GM20431 (cell line): Measurements from ENCODE around the gene SMARCD1.

ENCODE experiments used
- in situ Hi-C: fragments of 300-500 bp; cut with MseI, MboI; formaldehyde crosslinking; loops from one replicate; pipeline ENCODE4 v1.15.0; 2020; ENCODE audit warnings: low sequenced_read_pairs; ENCODE audit not compliant: unreplicated experiment

SMARCD1 gene

DNA sequence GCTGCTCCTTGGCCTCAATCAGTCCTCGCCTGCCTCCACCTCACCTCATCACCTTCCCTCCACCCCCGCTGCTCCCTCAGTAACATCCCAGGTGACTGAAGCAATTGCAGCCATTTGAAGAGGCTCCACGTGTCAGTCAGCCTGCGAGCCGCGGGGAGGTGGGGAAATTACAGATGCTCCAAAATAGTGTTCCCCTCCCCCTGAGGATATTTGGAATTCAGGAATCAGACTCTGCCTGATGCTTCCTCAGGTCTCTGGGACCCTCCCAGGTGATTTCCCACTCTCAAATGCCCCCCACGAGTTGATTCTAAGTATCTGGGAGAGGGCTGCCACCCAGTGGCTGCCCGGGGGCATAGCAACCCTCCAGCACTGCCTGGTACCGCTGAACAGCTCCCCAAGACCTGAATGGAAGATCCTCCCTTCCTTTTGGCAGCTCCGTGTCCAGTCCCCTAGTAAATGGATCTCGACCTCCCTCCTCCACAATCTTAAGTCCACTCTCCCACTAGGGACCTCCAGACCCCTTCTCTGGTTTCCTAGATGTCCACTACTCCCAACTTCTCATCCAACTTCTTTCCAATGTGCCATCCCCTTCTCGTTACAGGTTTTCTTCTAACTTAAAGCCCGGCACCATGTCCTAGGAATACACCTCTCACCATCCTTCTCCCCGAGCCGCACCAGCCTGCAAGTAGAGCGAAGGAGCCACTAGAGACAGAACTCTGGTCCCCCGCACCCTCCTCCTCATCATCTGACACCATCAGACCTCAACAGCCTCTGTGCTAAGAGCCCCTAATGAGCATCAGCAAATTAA lies 29.1 kb upstream of the SMARCD1 start:
- in situ Hi-C loops = loop anchor here (10.0 kb wide), 1 partner anchor 81 kb away; the partner anchor contains the start of gene AQP6

DNA sequence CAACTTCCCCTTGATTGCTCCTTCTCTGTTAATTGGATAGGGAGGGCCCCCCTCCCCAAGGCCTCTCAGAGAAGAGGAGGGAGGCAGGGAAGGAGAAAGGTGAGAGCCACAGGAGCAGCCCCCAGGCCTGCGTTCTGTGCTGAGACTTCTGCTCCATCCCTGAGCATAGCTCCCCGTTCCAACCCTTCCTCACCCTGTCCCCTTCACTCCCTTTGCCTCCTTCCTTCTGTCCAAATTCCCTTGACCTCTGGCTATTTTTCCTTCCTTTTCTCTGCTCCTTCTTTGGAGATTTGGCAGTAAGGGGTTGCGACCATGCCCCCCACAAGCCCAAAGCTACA lies 28.5 kb upstream of the SMARCD1 start:
- in situ Hi-C loops = loop anchor here (10.0 kb wide), 1 partner anchor 82 kb away; the partner anchor contains the start of gene AQP6

DNA sequence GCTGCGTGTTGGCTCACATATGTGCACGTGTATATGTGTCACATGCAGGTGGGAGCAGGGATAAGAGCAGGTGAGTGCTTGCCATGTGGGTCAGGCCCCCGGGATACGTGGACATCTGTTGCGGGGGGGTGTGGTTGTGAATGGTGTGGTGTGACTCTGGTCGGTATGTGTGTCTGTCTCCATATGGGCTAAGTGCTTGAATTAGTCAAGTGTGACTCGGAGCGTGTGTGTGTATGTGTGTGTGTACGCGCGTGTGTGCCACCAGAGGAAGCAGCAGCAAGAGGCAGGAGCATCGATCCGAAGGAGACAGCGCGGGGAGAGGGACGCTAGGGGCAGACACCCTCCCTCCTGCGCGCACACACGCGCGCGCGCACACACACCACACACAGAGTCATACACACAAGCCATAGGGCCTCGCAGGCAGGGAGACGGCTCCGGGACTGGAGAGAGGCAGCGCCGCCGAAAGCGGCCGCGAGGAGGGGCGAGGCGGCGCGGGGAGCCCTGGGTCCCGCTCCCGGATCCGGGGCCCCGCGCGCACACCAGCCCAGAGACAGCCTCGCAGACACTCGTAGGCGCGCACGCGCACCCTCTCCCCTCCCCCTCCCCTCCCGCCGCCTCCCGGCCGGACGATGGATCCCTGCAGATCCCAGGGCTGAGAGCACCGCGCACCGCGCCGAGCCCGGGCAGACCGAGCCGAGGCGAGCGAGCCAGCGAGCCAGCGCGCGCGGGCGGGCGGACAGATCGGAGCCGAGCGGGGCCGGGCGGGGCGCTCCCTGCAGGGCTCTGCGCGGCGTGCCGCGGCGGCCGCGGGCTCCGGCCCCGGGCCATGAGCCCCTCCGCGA lies 27.9 kb upstream of the SMARCD1 start, which contains the start of gene ASIC1:
ASIC1 (plus strand) TSS at position 597 of the 842 bp plus-strand sequence. CDS start 1,171 bp downstream, outside the sequence.
- in situ Hi-C loops = loop anchor here (10.0 kb wide), 1 partner anchor 82 kb away; the partner anchor contains the start of gene AQP6

DNA sequence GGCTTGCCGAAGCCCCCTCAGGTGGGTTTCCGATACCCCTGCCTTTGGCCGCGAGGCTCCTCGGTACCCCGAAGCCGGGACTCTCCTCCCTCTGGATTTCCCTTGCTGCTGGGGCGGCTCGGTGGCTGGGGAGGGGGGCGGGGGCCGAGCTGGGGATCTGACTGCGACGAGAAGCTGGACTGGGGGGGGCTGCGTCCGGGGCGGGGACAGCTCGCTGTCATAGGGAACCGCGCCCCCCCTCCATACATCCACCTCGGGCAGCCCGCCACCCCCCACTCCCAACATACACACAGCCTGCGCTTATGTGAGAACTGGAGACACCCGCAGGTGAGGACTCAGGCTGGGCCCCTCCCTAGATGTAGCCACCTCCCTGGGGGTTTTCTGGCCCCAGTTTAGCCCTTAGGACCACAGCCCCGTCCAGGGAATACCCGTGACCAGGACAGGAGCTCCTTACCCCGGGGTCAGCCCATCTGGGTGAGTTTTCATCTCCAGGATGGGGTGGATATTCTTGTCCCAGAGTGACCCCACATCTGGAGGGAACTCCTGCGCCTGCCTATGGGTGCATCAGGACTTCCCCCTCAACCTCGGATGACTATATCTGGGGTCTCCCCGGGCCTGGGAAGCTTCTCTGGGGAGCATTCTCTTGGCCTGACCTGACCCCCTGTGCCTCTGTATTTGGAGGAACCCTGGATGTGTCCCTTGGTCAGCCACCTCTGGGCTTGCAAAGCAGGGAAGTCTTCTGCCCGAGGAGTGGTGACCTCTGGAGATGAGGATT lies 27.1 kb upstream of the SMARCD1 start:
- in situ Hi-C loops = loop anchor here (10.0 kb wide), 1 partner anchor 83 kb away; the partner anchor contains the start of gene AQP6

DNA sequence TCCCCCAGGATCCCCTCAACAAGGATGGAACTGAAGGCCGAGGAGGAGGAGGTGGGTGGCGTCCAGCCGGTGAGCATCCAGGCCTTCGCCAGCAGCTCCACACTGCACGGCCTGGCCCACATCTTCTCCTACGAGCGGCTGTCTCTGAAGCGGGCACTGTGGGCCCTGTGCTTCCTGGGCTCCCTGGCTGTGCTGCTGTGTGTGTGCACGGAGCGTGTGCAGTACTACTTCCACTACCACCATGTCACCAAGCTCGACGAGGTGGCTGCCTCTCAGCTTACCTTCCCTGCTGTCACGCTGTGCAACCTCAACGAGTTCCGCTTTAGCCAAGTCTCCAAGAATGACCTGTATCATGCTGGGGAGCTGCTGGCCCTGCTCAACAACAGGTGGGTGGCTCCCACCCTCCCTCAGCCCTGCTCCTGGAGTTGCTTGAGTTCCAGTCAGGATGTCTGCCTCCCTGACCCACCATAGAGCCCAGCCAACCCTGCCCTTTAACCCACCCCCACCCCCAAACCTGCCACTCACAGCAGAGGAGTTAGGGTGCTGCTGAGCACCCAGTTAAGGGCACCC lies 26.3 kb upstream of the SMARCD1 start:
- in situ Hi-C loops = loop anchor here (10.0 kb wide), 1 partner anchor 84 kb away; the partner anchor contains the start of gene AQP6

DNA sequence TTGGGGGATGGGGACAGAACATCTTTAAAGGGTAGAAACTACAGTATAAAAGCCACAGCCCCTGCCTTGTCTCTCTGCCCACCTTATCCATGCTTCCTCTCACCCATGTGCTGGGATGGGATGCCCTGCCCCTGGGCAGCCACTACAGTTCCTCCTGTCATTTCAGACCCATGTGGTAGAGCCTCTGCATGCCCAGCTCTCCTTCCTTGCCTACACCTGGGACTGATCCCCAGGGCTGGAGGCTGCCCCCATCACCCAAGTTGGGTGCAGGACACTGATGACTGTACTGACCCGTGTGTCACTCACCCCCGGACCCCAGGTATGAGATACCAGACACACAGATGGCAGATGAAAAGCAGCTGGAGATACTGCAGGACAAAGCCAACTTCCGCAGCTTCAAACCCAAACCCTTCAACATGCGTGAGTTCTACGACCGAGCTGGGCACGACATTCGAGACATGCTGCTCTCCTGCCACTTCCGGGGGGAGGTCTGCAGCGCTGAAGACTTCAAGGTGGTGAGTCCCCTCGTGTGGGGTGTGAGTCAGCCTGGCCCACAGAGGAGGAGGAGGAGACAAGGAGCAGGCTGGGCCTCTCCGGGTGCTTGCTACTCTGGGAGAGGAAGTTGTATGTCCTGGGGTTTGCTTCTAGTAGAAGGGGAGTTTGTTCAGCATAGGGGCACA lies 25.6 kb upstream of the SMARCD1 start:
- in situ Hi-C loops = loop anchor here (10.0 kb wide), 1 partner anchor 85 kb away; the partner anchor contains the start of gene AQP6

DNA sequence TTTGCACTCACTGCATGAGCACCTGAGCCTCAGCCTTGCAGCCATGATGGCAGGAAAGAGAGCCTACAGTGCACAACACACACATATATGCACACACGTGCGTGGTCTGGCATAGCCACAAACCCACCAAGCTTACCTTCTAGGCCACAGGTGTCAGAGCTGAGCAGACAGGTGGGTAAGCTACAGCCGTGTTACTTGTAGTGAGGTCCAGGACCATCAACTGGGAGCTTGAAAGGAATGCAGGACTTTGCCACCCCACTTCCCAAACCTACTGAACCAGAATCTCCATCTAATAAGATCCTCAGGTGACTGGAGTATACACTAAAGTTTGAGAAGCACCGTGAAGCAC lies 25.0 kb upstream of the SMARCD1 start:
- in situ Hi-C loops = no loop called here

DNA sequence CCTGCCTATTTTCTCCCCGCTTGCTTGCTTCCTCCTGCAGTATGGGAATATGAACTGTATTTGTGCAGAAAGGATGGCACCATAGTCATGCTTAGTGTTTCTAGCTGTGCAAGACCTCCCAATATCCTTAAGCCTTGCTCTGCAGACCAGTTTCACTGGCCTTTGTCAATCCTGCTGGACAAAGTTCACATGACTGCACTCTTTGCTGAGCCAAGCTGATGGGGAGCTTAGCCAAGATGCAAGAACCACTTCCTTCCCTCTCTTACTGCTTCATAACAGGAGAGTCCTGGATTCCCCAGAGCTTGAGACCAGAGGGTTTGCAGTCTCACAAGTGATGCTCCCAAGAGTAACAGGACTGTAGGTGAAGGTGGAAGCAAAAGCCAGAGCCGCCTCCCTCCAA lies 24.0 kb upstream of the SMARCD1 start:
- in situ Hi-C loops = no loop called here

DNA sequence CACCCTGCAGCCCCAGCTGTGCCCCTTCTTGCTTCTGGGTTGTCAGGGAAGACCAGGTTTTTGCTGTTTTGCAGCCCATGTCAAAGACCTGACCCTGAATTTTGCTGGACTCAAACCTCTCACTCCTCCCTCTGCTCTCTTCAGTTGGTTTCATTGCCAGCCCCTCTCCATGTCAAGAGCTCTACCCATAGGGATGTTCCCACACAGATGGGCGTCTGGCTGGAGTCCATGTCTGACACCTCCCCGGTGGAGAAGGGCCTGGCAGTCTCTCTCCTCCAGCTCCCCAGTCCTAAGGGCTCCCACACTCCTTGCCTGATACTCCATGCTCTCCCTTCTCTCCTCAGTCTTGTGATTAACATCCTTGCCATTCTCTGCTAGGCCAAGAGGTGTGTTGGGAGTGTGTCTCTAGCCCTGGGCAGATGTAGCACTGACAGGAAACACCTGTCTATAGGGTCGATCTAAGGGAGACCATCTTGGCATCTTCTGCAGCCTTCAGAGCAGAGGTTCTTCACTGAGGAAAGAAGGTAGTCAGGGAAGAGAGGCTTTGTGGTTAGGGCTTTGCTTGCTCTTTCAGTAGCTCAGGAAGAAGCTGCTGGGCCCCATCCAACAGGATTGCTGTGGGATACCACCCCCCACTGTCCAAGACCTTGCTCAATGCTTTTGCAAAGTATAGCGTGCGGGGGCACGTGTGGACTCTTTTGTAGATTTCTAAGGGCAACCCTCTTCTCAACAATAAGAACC lies 23.0 kb upstream of the SMARCD1 start:
- in situ Hi-C loops = no loop called here

DNA sequence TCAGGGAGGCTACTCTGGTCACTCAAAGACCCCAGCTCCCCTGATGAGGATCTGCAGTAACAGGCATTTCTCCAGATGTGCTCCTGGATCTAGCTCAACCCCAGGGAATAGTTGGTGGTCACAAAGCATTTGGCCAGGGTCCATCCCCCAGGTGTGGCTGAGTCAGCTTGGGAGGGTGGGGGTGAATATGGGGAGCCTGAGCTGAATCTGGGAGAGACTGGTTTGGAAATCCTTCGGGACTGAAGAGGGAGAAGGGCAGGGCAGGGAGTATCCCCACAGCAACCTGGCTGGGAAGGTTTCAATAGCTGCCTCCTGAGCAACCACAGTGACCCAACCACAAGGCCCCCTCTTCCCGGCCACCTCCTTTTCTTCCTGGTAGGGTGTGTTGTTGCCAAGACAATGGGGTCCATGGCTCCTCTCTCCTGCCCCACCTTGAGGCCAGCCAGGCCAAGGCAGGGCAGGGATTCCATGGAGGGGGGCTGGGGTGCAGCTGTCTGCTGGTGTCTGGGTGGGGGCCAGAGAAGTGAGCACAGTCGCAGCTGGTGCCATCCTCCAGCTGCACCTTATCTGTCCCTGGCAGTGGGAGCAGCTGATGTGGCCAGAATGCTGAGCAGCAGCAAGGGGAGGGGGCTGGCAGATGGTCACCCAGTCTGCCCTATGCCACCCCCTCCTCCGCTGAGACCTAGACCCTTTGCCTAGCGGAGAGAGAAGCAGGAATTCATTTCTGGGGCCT lies 22.2 kb upstream of the SMARCD1 start:
- in situ Hi-C loops = no loop called here

DNA sequence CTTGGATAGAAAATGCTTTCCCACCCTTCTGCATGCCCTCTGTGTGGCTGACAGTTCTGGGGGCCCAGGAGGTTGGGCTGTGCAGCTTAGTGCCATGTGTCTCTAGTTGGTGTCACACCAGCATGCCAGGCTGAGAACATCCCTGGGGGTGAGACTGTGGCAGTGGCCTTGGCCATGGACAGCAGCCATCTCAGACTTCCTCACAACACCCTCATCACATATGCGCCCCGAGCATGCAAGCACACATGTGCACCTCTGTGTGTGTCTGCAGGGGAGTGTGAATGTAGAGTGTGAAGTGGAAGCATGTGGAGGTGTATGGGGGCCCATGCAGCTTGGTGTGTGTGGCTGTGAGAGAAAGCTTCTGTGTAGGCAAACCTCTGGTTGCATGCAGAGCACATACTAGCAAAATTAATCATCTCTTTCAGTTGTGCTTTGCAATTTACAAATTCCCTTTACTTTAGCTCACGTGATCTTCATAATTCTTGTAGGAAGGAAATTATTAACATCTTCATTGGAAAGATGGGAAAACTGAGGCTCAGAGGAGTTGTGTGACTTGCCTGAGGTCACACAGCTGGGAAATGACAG lies 19.3 kb upstream of the SMARCD1 start:
- in situ Hi-C loops = no loop called here

DNA sequence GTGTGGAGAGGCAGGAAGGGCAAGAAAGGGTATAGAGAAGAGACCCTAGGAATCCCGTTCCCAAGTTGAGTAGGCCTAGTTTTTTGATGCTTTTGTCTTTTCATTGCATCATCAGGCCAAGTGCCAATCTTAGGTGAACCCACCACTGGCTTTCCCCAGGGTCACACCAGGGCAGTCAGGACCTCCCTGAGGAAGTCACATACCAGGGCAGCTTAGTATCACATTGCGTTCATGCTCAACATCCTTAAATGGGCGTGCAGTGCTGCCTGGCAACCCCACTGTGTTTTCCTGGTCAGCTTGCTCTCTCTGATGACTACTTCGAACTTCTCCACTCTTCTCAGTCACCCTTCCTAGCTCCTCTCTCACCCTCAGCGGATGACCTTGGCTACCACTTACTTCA lies 18.7 kb upstream of the SMARCD1 start:
- in situ Hi-C loops = no loop called here

DNA sequence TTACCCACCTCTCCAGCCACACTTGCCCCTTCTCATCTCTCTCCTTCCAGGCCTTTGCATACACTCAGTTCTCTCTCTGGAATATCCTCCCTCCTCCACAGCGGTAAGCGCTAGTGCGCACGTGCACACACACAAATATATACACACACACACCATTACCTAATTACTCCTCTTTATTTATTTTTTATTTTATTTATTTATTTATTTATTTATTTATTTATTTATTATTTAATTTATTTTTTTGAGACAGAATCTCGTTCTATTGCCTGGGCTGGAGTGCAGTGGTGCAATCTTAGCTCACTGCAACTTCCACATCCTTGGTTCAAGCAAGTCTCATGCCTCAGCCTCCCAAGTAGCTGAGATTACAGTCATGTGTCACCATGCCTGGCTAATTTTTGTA lies 16.1 kb upstream of the SMARCD1 start:
- in situ Hi-C loops = no loop called here

DNA sequence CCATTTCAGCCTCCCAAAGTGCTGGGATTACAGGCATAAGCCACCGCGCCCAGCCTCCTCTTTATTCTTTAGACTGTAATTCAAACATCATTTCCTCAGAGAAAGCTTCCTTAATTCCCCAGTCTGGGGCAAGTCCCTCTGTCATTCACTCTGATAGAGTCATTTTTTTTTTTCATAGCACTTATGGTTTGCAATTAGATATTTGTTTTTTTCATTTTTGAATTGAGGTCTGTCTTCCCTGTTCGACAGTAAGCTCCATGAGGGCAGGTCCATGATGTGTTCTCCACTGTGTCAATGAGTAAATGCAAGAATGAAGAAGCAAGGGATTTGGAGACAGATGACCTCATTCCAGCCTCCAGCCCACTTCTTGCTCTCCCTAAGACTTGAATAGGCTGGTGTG lies 15.6 kb upstream of the SMARCD1 start:
- in situ Hi-C loops = no loop called here

DNA sequence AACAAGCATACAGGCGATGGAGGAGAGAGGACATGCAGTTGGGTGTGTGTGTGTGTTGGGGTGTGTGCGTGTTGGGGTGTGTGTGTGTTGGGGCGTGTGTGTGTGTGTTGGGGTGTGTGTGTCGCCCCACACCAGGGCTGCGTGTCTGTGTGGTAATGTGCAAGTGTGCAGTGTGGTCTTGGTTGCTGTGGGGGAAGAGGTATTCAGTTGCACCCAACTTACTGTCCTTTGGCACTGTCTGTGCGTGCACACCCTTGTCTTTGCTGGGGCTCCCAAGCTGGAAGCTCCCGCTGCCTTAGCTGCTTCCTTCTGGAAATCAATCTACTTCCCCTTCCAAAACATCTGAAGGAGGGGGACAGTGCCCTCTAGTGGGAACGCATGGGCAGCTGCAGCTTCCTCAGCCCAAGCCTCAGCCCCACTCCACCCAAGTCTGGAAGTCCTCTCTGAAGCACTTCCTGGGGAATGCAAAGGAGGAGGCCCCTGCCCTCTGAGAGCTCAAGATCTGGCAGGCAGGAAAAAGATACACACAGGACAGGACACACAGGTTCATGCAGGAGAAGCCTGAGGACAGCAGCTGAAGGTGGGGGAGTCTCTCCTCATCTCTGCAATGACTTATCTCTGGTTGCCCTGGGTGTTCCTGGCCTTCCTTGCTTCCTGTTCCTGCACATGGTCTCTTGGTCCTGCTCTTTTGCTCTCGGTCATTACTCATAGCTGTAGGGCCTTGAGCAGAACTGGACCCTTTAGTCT lies 14.7 kb upstream of the SMARCD1 start:
- in situ Hi-C loops = no loop called here

DNA sequence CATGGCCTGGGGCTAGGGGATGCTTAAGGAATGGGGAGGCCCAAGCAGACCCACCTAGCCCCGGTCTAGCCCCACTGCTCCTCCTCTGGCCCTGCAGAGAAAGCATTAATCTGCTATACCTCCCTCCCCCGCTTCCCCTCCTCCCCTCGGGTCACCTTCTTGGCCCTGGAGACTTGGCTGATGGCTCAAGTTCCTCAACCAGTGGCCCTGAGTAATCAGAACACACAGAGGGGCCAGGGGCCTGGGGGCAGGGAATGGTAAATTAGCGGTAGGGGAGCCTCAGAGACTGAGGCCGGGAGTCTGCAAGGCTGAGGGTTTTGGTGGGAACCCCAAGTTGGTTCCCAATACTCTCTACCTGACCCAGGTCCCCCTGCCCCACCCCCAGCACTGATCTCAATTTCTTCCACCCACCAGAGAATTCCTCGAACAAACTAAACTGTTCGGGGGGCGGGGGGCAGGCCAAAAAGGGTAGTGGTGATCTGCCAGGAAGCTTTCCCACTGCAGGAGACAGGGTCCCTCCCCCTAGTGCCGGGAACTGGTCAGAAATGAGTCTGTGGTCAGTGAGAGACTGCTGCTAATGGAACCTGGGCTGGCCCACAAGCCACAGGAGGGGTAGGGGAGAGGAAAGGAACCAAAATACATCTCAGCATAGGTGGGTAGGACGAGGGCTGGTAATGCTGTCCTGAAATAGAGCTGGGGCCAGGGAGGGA lies 12.8 kb upstream of the SMARCD1 start:
- in situ Hi-C loops = no loop called here
